HG03439 (cell line): ENCODE data around the gene VSIG2.
"Not testable (repeated sequence)": the region's sequence is repeated elsewhere in the genome, so short reads cannot be mapped to it uniquely, and the experiment has no call there.

Experiments used
- ATAC-seq: cut with Tn5 transposase; IDR thresholded peaks from one replicate; pipeline ENCODE4 v1.9.1; 2021; ENCODE audit warnings: mild to moderate bottlenecking, moderate library complexity; ENCODE audit not compliant: unreplicated experiment

The VSIG2 gene, protein sequence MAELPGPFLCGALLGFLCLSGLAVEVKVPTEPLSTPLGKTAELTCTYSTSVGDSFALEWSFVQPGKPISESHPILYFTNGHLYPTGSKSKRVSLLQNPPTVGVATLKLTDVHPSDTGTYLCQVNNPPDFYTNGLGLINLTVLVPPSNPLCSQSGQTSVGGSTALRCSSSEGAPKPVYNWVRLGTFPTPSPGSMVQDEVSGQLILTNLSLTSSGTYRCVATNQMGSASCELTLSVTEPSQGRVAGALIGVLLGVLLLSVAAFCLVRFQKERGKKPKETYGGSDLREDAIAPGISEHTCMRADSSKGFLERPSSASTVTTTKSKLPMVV

DNA sequence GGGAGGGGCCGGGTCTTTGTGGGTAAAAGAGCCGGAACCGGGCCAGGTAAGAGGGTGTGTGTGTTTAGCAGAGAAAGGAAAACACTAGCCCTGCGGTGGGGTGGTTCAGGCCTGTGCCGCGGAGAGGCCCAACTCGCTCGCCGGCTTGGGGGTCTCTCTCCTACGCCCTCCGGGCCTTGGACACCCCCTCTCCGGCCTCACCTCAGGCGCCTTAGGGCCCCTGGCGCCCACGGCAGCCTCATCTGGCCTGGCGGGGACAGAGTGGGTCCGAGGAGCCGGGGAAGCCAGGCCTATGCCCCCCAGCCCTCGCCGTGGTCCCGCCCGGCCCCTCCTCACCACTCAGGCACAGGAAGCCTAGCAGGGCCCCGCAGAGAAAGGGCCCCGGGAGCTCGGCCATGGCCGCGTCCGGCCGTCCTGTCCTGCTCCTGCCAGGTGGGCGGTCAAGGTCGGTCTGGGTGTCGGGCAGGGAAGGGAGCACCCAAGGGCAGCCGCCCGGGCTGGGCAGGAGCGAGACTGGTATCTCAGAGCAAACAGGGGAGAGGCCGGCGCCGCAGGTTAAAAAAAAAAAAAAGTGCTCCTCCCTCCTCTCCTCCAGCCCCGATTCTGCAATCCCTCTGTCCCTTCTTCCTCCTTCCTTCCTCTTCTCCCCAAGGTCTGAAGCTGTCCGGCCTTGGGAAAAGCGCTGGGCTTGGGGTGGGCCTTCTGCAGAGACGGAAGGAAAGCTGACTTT, at the start of gene VSIG2:
TSS of gene VSIG2 (minus strand) at position 515 of the 730 bp plus-strand sequence. CDS start at position 397, 118 bp downstream.
- no peak for ATAC-seq

DNA sequence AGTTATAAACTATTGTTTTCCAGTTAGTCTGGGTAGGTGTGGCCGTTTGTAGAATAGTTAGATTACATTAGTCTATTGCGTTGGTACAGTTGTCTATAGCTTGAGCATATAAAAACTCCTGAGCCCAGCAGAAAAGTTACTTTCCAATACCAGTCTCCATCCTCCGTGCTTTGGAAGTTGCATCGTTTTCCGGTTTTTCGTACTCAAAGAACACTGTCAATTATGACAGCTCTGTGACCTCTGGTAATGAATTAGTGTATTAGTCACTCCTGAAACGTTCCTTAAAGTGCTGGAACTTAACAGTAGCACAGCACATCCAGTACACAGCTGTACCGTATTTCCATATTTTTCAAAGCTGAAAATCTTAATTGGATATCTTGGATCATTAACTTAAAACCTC, 49.0 kb upstream of the VSIG2 start:
- no peak for ATAC-seq

DNA sequence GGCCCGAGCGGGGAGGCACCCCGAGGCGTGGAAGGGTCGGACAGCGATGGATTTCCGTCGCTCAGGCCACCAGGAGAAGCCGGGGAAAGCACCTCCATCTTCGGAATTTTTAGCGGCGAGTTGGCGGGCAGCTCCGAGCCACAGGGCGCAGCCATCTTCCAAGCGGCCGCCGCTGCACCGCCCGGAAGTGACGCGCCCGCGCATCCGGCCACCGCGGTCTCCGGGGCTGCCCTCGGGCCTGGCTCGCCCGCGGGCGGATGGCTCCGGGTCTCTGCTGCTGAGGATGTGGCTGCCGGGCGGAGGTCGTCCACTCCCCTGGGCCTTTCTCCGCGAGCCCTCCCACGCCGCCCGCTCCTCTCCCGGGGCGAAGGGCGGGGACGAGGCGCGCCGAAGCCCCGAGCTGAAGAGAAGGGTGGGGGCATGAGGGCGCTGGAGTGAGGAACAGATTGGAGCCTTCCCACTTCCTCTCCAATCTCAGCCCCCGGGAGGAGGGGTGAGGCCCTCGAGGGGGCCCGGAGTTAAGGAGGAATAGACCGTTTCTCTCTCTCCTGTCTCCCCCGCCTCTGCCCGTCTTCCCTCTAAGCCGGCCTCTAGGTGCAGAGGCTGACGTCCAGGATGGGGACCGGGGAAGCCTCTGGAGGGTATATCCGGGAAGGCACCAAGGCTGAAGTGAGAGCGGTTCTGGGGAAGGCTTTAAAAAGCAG, 48.3 kb upstream of the VSIG2 start, which contains the start of gene MSANTD2:
TSS of gene MSANTD2 (minus strand) at position 181 of the 704 bp plus-strand sequence. CDS start at position 155, 26 bp downstream.
- peak; percentile 92 for ATAC-seq

DNA sequence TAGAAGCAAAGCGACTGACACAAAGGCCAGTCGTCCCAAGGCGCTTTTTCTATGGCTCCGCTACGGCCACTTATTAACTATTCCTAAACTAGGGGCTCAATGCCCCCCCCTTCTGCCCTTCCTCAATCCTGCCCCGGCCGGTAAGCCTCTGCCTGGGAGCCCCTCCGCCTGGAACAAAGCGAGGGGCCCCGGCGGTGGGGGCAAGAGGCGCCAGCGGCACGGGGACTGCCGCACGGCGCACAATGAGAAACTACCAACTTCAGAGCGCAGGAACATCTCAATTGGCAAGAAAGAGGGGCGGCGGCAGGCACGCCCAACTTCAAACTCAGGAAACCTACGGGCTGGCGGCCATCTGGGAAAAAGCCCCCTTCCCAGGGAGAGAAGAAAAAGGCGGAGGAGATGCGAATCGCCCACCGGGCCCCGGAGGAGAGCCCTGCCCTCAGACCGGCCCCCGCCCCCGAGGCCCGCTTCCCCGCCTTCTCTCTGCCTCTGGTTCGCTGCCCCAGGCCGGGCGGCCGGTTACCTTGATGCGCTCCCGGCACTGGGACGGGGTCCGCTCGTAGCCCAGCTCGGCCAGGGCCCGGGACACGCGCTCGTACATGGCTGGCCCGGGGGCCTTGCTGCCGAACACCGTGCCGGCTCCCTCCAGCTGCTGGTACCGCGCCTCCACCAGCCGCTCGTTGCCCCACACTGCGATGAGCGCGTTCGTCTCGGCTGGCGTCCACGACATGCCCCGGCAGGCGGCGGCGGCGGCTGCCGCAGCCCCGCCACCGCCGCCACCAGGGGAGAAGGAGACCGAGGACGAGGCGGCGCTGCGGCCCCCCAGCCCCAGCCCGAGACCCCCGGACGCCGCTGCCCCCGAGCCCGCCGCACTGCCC, 47.5 kb upstream of the VSIG2 start:
- ATAC-seq, result peak; percentile 41

DNA sequence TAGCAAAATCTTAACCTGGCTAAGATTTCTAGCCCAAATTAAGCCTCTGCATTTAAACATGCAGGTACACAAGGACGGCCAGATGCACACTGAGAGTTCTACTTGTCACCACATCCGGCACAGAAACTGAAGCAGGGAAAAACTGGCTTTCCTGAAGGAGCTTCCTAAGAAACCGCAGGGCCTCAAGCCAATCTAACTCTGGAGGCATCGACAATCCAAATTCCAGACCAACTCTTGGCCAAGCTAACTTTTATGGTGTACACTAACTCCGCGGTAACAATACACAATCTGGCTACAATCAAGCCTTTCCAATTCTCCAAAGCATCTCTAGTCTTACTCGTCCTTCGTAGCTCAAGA, 46.9 kb upstream of the VSIG2 start:
- peak; percentile 6 for ATAC-seq

DNA sequence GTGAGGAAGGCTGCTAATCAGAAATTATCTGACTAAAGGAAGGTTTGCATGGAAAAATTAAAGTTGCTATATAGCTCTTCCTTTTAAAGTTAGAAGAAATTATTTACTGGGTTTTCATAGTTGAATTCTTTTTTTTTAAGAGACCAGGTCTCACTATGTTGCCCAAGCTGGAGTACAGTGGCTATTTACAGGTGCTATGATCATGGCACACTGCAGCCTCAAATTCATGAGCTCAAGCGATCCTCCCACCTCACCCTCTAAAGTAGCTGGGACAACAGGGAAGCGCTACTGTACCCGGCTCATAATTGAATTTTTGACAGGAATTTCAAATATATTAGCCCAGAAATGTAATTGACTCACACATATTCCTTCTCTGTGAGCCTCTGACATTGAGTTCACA, 44.3 kb upstream of the VSIG2 start:
- no peak for ATAC-seq

DNA sequence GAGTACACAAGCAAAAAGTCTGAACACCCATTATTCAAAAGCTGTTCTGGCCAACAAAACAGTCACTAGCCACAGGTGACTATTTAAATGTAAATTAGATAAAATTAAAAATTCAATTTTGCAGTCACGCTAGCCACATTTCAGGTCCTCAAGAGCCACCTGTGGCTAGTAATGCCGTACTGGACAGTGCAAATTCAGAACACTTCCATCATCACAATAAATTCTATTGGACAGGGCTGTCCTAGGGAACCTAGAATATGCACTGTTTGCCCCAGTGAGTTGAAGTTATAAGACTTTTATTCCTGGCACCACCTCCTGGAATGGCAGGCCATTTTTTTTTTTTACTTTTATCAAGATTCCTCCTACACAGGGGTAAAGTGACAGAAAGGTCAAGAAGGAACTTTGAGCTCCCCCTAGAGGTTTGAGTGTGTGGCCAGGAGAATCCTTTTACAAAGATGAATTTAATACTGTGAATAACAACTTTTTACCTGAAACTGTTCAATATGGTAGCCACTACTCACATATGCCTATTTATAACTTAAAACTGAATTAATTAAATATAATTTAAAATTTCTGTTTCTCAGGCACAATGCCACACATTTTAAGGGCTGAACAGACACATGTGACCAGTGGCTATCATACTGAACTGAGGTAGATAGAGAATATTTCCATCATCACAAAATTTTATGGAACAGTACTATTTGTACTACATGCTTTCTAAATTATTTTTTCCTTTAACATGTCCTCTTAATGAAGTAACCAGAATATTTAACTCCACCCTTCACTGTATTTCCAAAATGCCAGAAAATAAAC, 41.6 kb upstream of the VSIG2 start:
- peak; percentile 65 for ATAC-seq

DNA sequence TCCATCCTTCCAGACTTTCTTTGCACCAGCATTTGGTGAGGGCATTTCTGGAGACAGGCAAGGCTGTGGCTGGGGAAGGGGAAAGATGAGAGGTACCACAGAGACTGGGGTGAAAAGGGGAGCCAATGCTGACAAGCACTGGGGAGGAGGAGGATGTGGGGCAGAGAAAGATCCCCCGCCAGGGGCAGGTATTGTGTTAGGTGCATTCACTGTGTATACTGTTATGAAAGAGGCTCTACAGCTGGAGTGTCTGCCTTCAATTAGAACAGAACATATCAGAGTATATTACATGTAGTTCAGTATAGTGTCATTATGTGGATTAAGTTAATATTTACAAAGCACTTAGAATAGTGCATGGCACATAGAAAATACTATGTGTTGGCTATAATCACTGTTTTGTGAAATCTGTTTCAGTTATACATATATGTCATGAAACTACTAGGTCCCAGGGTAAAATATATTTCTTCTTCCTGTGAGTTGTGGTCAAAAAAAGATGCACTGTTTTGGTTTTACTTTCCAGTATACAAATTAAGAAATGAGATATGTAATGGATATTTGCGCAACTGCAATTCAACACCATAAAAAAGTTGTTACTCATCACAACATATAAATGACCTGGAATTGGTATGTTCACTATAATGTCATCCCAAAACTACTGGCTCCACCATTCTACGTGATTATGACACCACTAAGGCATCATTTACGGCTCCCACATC, 39.7 kb upstream of the VSIG2 start:
- ATAC-seq, result peak; percentile 64

DNA sequence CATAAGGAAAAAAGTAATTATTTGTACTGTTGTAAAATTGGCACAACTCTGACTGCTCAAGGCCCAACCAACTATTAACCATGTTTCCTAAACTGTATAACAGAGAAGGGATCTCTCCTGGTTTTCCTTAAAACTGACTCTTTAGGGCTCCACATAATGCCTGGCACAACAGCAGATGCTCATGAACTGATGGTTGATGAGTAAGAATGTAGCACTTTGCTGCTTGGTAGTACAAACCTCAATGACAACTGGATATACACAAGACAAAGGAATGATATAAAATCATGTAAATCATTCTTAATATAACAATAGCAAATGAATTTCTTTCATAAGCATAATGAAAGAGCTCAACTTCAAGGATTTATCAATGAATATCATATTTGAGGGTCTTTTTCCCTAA, 36.5 kb upstream of the VSIG2 start:
- ATAC-seq, result no peak

DNA sequence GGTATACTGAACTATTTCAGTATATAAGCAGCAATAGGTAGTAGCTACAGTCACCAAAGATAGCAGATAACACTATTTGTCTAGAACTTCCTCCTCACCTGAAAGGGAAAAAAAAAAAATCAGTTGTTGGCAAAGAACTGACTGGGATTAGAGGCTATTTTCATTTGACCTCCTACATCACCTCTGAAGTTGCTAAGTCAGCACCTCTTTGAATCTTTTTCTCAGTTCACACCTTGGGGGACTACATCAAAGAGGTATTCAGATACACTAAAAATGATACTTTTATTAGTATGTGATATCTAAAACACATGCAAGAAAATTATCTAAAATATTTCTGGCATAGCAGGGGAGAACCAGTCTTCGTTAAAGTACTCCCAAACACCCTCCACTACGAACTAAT, 32.0 kb upstream of the VSIG2 start:
- ATAC-seq, result no peak

DNA sequence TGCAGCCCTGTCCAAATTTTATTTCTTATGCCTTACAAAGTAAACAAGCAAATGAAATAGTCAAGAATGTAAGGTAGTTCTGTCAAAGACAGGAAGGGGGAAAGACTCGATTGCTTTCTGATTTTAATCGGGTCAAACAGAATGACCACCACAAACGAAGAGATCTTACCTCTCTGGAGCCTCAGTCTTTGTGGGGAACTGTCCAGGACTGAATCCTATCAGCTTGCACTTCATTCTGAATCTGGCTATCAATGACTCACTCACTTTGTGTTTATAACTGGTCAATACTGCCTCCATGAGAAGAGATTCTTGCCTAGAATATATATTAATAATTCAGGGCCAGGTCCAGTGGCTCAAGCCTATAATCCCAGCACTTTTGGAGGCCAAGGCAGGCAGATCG, 30.9 kb upstream of the VSIG2 start:
- no peak for ATAC-seq

DNA sequence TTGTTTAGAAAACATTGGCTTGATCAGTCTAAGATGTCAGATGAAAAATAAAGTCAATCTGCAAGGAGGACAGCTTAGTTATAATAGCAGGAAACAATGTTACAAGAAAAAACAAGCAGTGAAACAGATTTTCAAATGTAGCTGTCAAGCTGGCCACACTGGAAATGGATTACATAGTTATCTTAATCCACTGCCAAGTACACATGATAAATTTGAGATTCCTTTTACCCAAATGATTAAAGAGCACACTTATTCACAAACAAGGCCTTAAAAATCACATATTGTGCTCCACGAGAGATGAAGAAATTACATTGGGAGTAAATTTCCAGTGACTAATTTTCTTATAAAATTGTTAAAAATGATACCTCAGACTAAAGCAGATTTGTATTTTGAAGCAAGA, 27.5 kb upstream of the VSIG2 start:
- no peak for ATAC-seq

DNA sequence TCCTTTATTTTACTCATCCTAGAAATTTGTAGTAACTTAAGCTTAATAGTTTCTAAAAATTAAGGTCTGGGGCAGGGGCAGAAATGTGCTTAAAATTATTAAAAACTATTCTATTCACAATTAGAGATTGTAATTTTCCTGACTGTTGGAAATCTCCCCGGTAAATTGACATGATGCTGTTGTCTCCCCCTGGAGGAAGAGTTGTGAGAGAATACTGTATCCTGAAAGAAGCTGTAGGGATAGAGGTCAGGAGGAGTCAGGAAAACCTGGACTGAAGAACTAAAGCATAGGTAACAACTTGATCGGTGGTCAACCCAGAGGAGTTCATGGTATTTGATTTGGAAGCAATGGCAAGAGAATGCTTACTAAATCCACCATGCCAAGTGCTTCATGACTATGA, 26.2 kb upstream of the VSIG2 start:
- no peak for ATAC-seq

DNA sequence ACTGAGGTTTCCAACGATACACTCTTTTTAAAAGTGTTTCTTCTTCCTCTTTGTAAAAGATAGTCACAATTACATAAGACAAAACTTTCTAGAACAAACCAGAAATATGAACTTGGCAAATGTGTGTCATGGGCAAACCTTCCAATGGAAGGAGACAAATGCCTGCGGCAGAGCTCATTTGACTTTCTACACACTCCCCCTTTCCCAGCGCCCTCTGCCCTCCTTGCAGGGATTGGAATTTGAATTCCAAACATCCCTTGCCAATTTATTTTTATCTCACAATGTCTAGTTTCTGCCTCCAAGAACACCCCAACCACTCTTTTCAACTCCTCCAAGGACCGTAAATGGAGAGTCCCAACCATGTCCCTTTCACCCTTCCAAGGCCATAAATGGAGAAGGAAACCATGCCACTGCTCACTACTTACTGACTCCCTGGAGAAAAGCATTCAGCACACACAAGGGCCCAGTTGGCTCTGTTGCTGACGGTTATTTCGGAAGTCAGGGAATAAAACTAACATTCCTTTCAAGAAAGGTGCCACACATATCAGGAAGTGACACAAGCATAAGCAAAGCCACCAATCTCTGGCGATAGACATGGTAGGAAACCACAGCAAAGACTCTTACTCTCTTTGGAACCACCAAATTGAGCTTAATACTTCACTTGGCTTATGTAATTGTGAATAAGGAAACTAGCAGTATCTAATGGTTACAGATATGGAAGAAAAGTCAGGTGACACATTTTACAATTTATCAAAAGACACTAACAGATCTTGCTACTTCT, 25.0 kb upstream of the VSIG2 start:
- ATAC-seq, result no peak

DNA sequence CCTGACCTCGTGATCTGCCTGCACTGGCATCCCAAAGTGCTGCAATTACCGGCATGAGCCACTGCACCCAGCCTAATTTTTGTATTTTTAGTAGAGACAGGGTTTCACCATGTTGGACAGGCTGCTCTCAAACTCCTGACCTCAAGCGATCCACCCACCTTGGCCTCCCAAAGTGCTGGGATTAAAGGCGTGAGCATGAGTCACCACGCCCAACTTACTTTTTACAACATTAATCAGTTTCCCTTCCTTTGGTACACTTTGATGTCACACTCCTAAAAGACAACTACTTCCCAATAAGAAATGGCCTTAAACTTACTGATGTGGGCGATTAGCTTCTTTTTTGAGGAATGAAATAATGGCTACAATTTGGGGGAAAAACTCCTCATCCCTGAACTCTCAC, 18.9 kb upstream of the VSIG2 start:
- ATAC-seq, result not testable (repeated sequence)

DNA sequence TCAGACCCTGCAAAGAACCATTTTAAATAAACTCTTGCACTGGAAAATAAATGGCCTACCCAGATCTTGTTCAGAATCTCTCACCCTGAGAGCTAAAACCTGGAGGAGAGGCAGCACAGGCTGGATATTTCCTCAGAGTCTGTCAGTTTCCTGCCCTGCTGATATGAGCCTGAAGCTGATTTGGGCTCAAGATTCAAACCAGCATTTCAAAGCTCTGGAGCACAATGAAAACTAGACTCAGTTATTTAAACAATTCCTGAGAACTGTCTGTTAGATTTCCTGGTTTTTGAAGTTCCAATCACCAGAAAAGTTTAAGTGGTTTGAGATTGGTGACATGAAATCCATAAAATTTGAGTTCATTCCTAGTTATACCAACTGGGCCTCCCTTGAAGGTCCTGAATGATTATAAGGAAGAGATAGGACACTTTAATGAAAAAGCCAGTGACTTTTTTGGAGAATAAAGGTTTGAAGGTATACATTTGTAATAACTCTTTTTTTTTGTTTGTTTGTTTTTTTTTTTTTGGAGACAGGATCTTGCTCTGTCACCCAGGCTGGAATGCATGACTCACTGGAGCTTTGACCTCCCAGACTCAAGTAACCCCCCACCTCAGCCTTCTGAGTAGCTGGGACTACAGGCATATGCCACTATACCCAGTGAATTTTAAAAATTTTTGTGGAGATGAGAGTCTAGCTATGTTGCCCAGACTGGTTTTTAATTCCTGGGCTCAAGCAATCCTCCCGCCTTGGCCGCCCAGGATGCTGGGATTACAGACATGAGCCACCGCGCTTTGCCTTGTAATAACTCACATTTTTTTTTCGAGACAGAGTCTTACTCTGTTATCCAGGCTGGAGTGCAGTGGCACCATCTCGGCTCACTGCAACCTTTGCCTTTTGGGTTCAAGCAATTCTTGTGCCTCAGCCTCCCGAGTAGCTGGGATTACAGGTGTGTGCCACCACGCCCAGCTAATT, 18.0 kb upstream of the VSIG2 start:
- no peak for ATAC-seq

DNA sequence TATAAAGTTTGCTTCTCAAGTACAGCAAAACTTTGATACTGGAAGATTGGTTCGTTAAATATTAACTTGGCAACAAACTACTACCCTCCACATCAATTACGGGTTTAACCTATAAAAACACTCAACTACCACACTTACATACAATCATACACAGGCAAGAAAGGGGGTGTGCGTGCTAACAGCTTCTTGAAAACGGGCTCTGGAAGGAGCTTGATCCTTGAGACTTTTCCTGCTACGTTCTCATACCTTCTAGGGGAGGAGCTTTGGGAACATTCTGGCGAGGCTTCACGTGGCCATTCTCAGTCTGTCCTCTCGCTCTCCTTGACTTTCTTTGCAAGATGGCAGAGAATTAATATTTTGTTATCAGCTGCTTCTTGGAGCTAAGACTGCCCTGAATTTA, 16.9 kb upstream of the VSIG2 start:
- no peak for ATAC-seq
